ENCODE results near the gene IFITM1.
"Not testable (repeated sequence)": the region's sequence is repeated elsewhere in the genome, so short reads cannot be mapped to it uniquely, and the experiment has no call there.

Gene IFITM1

GRCh38 chr11:350723-351255 is 36.9 kb downstream of the IFITM1 start:
- DNase-seq, result no peak

GRCh38 chr11:351411-351810 is 37.6 kb downstream of the IFITM1 start:
- no peak for DNase-seq

- DNase-seq, result no peak
These were observed 38.7 kb downstream of the IFITM1 start for GRCh38 chr11:352456-353031.

GRCh38 chr11:353179-353873 is 39.5 kb downstream of the IFITM1 start:
- no peak for DNase-seq

GRCh38 chr11:355581-356458 is 42.0 kb downstream of the IFITM1 start:
- peak; percentile 91 for DNase-seq

GRCh38 chr11:356610-357009 is 42.8 kb downstream of the IFITM1 start:
- DNase-seq, result no peak

- no peak for DNase-seq
These were observed 43.7 kb downstream of the IFITM1 start for GRCh38 chr11:357582-357981.

GRCh38 chr11:358129-358800 is 44.4 kb downstream of the IFITM1 start:
- no peak for DNase-seq

GRCh38 chr11:359181-359714 is 45.4 kb downstream of the IFITM1 start:
- DNase-seq, result peak; percentile 31

- no peak for DNase-seq
These were observed 46.8 kb downstream of the IFITM1 start for GRCh38 chr11:360326-361280.

GRCh38 chr11:362642-363442 is 49.0 kb downstream of the IFITM1 start:
- no peak for DNase-seq

GRCh38 chr11:363443-363805 is 49.6 kb downstream of the IFITM1 start:
- DNase-seq, result not testable (repeated sequence)

- DNase-seq, result no peak
These were observed 50.3 kb downstream of the IFITM1 start for GRCh38 chr11:363948-364761.
